Gastrocnemius medialis (tissue), 4 donors: ENCODE measurements around the gene MYL3.

Experiments
- POLR2A ChIP-seq, 2 donors: fragments of 450-650 bp; IDR thresholded peaks; one replicate each; pipeline ENCODE4 v1.6.1; 2017; ENCODE audit warnings: antibody characterized with exemption in 2 of 2, mild to moderate bottlenecking in 2 of 2, moderate library complexity in 2 of 2
- TF ChIP-seq, protein P1 (sequence below), 5 experiments: fragments of 450-650 bp in 3 of 5; fragments of 200-600 bp in 2 of 5; sonication (generic) in 2 of 5; IDR thresholded peaks in 4 of 5; conservative IDR thresholded peaks in 1 of 5; 1 replicate in 4 of 5; 2 replicates in 1 of 5; pipeline ENCODE4 v1.5.1; 2016 to 2019; ENCODE audit warnings: antibody characterized with exemption in 5 of 5, mild to moderate bottlenecking in 3 of 5, moderate library complexity in 3 of 5

DNA sequence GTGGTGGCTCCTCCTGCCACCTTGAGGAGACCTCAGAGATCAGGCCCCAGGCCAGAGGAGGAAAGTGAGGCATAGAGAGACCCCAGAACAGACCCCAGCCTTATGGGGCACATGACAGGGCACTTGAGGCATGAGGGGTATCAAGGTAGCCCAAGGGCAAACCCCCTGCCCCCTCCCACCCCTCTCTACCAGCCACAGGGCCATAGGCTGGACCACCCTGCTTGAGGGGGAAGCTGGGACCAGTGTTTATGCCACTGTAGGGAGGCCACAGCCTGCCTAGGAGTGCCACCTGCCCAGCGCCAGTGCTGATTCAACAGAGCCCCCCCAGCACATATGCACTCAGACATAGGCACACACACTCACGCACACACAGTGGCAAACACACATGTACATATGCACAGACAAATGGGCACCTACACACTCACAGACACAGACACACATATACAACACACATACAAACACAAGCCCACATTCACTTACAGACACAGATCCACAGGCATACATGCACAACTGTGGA, 10.3 kb downstream of the MYL3 start:
- TF ChIP-seq, protein P1, sequence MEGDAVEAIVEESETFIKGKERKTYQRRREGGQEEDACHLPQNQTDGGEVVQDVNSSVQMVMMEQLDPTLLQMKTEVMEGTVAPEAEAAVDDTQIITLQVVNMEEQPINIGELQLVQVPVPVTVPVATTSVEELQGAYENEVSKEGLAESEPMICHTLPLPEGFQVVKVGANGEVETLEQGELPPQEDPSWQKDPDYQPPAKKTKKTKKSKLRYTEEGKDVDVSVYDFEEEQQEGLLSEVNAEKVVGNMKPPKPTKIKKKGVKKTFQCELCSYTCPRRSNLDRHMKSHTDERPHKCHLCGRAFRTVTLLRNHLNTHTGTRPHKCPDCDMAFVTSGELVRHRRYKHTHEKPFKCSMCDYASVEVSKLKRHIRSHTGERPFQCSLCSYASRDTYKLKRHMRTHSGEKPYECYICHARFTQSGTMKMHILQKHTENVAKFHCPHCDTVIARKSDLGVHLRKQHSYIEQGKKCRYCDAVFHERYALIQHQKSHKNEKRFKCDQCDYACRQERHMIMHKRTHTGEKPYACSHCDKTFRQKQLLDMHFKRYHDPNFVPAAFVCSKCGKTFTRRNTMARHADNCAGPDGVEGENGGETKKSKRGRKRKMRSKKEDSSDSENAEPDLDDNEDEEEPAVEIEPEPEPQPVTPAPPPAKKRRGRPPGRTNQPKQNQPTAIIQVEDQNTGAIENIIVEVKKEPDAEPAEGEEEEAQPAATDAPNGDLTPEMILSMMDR (IDR thresholded peaks at IDR 0.05 in 4 of 5, conservative IDR thresholded peaks at IDR 0.05 in 1 of 5): no peak
- TF ChIP-seq POLR2A (IDR thresholded peaks at IDR 0.05): no peak
